ENCODE data around the gene SLC45A3.

The SLC45A3 gene

GRCh38 chr1:205656236-205656635 lies 24.1 kb downstream of the SLC45A3 start:
- no peak for DNase-seq (ENCODE audit: insufficient read length, low spot score)
- no peak for TF ChIP-seq CTCF (IDR thresholded peaks at IDR 0.05; ENCODE audit: insufficient read depth, missing control alignments)
- no peak for FAIRE-seq

GRCh38 chr1:205652984-205653383 lies 27.3 kb downstream of the SLC45A3 start:
- FAIRE-seq, result no peak
- DNase-seq (ENCODE audit: insufficient read length, low spot score), result no peak
- no peak for TF ChIP-seq CTCF (IDR thresholded peaks at IDR 0.05; ENCODE audit: insufficient read depth, missing control alignments)

- no peak for TF ChIP-seq CTCF (IDR thresholded peaks at IDR 0.05; ENCODE audit: insufficient read depth, missing control alignments)
- FAIRE-seq (no peak), DNase-seq (ENCODE audit: insufficient read length, low spot score) (no peak)
Observed at GRCh38 chr1:205650241-205650640, 30.1 kb downstream of the SLC45A3 start.

- no peak for DNase-seq (ENCODE audit: insufficient read length, low spot score)
- FAIRE-seq, result no peak
- TF ChIP-seq CTCF (IDR thresholded peaks at IDR 0.05; ENCODE audit: insufficient read depth, missing control alignments), result no peak
Observed at GRCh38 chr1:205645519-205645918, 34.8 kb downstream of the SLC45A3 start.

GRCh38 chr1:205642679-205643307 lies 37.5 kb downstream of the SLC45A3 start:
- FAIRE-seq (no peak), DNase-seq (ENCODE audit: insufficient read length, low spot score) (no peak)
- no peak for TF ChIP-seq CTCF (IDR thresholded peaks at IDR 0.05; ENCODE audit: insufficient read depth, missing control alignments)

- TF ChIP-seq CTCF (IDR thresholded peaks at IDR 0.05; ENCODE audit: insufficient read depth, missing control alignments), result no peak
- no peak for DNase-seq (ENCODE audit: insufficient read length, low spot score)
- no peak for FAIRE-seq
Observed at GRCh38 chr1:205639567-205639966, 40.7 kb downstream of the SLC45A3 start.

- DNase-seq (ENCODE audit: insufficient read length, low spot score) (no peak), FAIRE-seq (no peak)
- no peak for TF ChIP-seq CTCF (IDR thresholded peaks at IDR 0.05; ENCODE audit: insufficient read depth, missing control alignments)
Observed at GRCh38 chr1:205637854-205638468, 42.3 kb downstream of the SLC45A3 start.
